ENCODE results near the gene SEC11C.
"Not testable (repeated sequence)": the region's sequence is repeated elsewhere in the genome, so short reads cannot be mapped to it uniquely, and the experiment has no call there.

Gene SEC11C

GRCh38 chr18:59139615-59140301 is at the start of gene SEC11C:
Gene SEC11C (plus strand): TSS chr18:59139884. CDS start chr18:59139949, 65 bp downstream.
- DNase-seq (ENCODE audit: low read depth) = peak; percentile 80

DNA sequence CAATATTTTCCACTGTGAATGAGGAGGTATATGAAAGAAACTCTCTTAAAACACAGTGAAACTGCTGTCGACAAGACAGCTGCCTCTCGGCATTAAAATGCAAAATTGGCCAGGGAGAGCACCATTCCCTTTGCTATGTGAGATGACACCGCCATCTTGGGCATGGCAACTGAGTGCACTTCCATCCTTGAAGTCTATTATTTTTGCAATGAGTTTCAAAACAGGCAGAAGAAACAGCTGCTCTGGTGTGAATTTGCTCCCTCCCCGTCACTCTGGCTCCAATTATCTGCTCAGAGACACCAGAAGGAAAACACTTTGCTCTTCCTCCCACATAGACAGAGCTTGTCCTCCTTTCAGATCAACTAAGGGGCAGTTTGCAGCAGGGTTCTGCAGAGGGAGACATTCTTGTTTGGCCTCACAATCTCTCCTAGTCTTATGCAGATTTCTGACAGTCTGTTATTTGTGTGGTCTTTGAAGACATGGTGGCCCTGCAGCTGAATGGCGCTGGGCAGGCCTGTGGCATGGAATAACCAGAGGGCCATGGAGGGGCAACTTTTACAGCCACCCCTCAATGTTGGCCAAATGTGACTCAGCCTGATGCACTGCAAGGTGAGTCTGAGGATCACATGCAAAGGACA is 48.6 kb upstream of the SEC11C start:
- no peak for DNase-seq (ENCODE audit: low read depth)

DNA sequence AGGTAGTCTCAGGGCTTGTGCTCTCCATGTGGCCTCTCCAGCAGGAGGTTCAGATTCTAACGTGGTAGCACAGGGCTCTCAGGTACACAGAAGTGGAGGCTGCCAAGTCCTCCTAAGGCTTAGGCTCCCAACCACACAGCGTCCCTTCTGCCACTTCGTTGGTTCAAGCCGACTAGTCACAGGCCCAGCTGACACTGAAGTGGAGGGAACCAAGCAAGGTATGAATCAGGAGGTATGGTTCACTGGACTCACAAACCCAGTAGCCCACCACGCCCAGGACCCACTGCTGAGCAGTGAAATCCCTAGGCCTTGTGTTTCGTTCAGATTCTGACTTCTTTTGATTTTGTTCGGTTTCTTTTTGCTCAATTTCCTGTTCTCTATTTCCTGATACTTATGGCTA is 46.0 kb upstream of the SEC11C start:
- DNase-seq (ENCODE audit: low read depth) = no peak

GRCh38 chr18:59094569-59094968 is 45.1 kb upstream of the SEC11C start:
- no peak for DNase-seq (ENCODE audit: low read depth)

DNA sequence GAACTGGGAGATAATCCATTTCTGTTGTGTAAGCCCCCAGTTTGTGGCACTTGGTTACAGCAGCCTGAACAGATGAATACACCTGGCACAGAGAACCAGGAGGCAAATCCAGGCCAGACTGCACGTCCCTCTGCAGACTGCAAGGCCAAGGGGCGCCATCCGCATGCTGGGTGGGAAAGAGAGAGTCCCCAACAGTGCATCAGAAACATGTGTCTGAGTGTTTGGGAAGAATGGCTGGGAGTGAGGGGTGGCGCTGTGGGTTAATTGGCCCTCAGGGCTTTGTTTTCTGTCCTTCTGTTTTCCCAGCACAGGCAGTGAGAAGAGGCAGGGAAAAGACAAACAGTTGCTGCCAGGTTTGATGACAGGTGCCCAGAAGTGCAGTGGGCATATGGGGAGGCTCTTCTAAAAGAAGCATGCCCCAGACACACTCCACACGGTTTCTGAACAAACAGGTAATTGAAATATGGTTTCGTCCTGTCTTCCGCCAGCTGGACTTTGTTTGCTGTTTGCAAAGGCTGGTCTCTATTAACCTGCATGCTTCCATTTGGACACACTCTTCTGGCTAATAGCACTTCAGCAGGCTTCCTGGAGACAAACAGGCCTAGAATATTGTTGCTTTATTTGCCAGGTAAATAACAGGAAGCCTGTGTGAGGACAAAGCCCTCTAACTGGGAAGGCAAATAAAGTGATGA is 43.4 kb upstream of the SEC11C start:
- no peak for DNase-seq (ENCODE audit: low read depth)

DNA sequence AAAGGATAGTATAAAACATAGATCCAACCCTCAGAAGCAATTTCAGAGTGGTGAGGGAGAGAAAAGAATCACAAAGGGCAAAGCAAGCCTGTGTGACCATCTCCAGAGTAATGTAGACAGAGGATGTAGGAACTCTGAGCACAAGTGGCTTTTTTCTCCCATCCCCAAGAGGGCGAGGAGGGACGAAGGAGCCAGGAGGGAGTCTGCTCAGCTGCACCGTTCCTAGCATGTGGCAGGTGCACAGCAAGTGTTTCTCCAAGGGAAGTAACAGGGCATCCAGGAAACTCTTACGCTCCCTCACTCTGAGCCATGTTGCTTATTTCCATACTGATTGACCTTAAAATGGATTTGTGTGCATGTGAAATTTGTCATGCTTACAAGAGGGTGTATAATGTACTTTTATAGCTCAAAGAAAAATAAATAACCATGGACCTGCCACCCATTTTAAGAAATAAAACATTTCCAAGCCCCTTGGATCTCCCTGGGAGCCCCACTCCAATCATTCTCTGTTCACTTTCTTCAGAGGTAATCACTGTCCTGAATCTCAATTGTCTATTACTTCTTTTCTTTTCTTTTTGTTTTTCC is 37.8 kb upstream of the SEC11C start:
- no peak for DNase-seq (ENCODE audit: low read depth)

- no peak for DNase-seq (ENCODE audit: low read depth)
These were observed 30.3 kb upstream of the SEC11C start for GRCh38 chr18:59109375-59109774.

DNA sequence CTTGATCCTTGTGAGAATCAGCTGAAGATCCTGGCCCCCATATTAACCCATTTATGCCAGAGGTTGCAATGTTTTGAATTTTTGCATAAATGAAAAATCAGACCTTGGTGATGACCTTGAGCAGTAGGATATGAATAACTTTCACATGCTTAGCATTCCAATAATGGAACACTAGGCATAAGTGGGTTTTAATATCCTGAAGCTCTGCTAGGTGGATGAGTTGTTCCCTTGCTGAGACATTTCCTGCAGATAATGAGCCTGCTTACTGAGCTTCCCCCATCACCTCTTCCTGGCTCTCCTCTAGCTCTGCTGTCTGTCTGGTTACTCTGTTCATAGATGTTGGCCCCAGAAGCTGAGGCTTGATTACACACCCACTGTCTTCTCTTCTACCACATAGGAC is 25.5 kb upstream of the SEC11C start:
- DNase-seq (ENCODE audit: low read depth) = no peak

- peak; percentile 85 for DNase-seq (ENCODE audit: low read depth)
These were observed 15.9 kb upstream of the SEC11C start for GRCh38 chr18:59123588-59124369.

DNA sequence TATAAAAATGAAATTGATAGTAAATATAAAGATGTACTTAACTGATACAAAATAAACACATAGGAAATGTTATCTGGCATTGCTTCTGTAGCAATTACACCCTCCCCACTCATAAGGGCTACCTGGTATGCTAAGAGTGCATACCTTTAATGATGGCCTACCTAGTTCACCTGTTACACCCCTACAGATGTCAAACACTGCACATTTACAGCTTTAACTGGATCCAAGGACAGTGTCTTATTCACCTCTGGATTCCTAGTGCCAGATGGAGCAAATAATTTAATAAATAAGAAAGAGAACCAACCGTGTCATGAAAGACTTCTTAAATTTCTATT is 15.3 kb upstream of the SEC11C start:
- DNase-seq (ENCODE audit: low read depth) = no peak

DNA sequence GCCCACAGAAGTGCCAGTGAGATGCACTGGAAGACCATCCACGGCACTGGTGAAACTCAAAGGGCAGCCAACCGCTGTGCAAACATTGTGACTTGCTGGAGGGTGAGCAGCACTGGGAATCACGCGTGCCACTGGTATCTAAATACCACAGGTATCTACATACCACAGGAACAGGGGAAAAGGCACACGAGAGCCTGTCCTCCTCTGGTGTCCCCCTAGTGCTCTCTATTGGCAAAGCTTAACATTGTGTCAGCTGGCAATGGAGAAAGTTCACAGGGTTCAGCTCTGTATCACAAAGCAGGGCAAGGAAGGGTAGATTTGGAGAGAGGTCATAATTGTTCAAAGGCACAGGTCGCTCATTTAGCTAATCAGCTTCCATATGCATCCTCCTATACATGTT is 12.6 kb upstream of the SEC11C start:
- no peak for DNase-seq (ENCODE audit: low read depth)

- no peak for DNase-seq (ENCODE audit: low read depth)
These were observed 9.6 kb upstream of the SEC11C start for GRCh38 chr18:59129951-59130703.

GRCh38 chr18:59132810-59133465 is 6.7 kb upstream of the SEC11C start:
- no peak for DNase-seq (ENCODE audit: low read depth)

DNA sequence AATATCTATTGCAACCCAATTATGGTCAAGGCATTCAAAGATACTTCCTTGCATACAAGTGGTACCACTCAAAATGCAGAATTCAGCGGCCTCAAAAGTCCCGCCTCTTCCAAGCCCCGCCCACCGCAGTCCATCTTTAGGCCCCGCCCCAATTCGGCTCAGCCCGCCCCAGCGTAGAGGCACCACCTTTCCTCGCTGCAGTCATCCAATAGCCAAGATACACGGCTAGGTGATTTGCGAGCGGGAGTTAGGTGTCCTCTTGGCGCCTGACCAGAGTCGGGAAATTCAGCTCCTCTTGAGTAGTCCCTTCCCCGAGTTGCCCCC is 431 bp upstream of the SEC11C start:
- no peak for DNase-seq (ENCODE audit: low read depth)

DNA sequence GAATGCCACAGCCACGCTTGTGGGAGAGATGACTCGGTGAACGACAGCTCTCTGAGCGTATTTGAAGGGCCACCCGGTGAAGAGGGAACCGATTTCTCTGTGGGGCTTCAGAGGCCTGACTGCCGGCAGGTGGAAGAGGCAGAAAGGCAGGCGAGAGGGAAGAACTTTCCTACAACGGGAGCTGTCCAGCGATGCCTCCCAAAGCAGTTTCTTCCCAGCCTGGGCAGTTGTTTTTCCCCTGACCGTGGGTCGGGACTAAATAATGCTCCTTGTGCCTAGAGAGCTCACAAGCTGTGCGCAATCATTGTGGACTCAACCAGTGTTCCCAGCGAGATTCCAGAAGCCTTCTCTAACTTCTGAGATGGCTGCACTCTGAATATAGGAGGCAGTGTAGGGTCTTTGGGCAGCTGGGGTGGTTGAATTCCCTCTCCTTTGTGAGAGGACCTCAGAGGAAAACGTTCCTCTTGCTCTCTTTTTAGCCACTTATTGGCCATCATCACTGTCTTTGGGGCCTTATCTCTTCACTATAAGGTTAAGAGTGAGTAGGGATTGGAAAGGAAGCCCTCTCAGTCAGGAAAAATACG is 710 bp downstream of the SEC11C start:
- DNase-seq (ENCODE audit: low read depth) = no peak

DNA sequence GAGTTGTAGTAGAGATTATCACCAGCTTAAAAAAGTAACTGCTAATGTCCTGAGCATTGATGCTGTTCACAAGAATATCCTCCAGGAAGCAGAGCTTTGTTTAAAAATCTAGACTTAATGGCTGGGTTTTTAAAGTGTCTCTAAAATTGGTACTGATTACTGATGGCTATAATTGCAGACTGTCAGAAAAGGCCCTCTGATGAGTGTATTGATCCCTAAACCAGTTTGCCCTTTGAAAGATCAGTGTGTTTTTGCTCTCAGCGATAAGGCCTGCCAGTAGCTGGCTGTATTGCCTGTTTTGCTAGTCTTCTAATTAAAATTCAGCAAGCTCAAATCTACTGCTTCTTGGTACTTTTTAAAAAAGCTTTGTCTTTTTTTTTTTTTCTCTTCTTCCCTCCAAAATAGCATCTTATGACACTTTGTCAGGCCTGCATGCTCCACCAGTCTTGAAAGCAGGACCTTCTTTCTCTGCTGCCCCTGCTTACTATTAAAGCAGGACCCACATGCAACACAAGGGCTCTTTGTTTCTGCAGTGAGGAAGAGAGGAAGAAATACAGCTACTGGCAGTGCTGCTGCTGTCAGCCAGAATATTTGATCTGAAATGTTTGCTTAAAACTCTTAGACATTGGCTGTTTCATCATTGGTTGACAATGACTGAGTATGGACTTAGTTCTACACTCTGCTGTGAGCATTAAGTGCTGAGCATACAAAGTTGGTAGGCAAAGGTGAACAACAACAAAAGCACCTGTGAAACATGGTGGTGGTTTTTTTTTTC is 1.8 kb downstream of the SEC11C start:
- no peak for DNase-seq (ENCODE audit: low read depth)

- no peak for DNase-seq (ENCODE audit: low read depth)
These were observed 2.6 kb downstream of the SEC11C start for GRCh38 chr18:59142274-59142673.

GRCh38 chr18:59142800-59143416 is 3.2 kb downstream of the SEC11C start:
- DNase-seq (ENCODE audit: low read depth) = not testable (repeated sequence)

DNA sequence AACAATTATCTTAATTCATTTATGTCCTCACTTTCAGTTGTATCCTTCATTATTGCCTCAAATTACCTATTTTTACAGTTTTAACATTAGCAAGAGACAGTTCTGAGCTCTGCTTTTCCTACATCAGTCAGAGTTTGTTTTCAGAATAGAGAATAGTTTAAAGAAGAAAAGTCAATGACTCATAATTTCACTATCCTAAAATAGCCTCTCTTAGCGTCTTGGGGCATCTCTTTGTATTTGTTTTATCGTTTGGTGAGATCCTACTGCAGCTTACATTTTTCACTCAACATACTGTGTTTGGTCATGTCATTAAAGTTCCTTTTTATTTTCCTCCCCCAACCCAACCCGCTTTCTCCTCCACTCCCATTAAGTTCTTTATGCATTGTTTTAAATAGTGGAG is 3.8 kb downstream of the SEC11C start:
- DNase-seq (ENCODE audit: low read depth) = no peak

- DNase-seq (ENCODE audit: low read depth) = no peak
These were observed 4.8 kb downstream of the SEC11C start for GRCh38 chr18:59144483-59144882.

Data from HS-5 (cell line).